HEK293T (cell line): ENCODE measurements around the gene SUGCT.

Experiments
- CTCF ChIA-PET: fragments of 350-600 bp; formaldehyde crosslinking; extraction: SDS; loops from one replicate; lab custom pipeline; 2021; ENCODE audit warnings: antibody characterized with exemption, inconsistent platforms; lab: Yijun Ruan, JAX
- POLR2A ChIA-PET: fragments of 350-600 bp; formaldehyde crosslinking; extraction: SDS; loops from one replicate; lab custom pipeline; 2020; ENCODE audit warnings: antibody characterized with exemption, inconsistent platforms; lab: Yijun Ruan, JAX
- DNase-seq: peaks from one replicate; pipeline ENCODE4 v3.0.0; 2012; ENCODE audit warnings: mixed read lengths; ENCODE audit errors: extremely low spot score
- ARNT ChIP-seq: fragments of 450-650 bp; IDR thresholded peaks from 2 replicates; pipeline ENCODE4 v1.6.1; 2017; ENCODE audit warnings: mild to moderate bottlenecking
- BHLHE40 ChIP-seq: fragments of 450-650 bp; IDR thresholded peaks from 2 replicates; pipeline ENCODE4 v1.6.1; 2016; ENCODE audit warnings: mild to moderate bottlenecking, moderate library complexity, borderline replicate concordance
- CTBP1 ChIP-seq: fragments of 450-650 bp; IDR thresholded peaks from 2 replicates; pipeline ENCODE4 v1.6.1; 2016; ENCODE audit warnings: borderline replicate concordance
- ELF4 ChIP-seq: fragments of 450-650 bp; IDR thresholded peaks from 2 replicates; pipeline ENCODE4 v1.6.1; 2017; ENCODE audit warnings: antibody characterized with exemption
- FOXA1 ChIP-seq: fragments of 450-650 bp; IDR thresholded peaks from 2 replicates; pipeline ENCODE4 v1.6.1; 2016; ENCODE audit warnings: mild to moderate bottlenecking
- FOXK2 ChIP-seq: fragments of 450-650 bp; IDR thresholded peaks from 2 replicates; pipeline ENCODE4 v1.6.1; 2016; ENCODE audit warnings: mild to moderate bottlenecking
- FOXM1 ChIP-seq: fragments of 450-650 bp; IDR thresholded peaks from 2 replicates; pipeline ENCODE4 v1.6.1; 2017; ENCODE audit warnings: mild to moderate bottlenecking, borderline replicate concordance
- HDGF ChIP-seq: fragments of 450-650 bp; IDR thresholded peaks from 2 replicates; pipeline ENCODE4 v1.6.1; 2017; ENCODE audit warnings: antibody characterized with exemption, borderline replicate concordance
- L3MBTL2 ChIP-seq: fragments of 450-650 bp; conservative IDR thresholded peaks from 2 replicates; pipeline ENCODE4 v1.6.1; 2016; ENCODE audit warnings: mild to moderate bottlenecking
- LEF1 ChIP-seq: fragments of 450-650 bp; IDR thresholded peaks from 2 replicates; pipeline ENCODE4 v1.6.1; 2017; ENCODE audit warnings: mild to moderate bottlenecking, borderline replicate concordance
- NFRKB ChIP-seq: fragments of 450-650 bp; IDR thresholded peaks from 2 replicates; pipeline ENCODE4 v1.6.1; 2016; ENCODE audit warnings: mild to moderate bottlenecking, moderate library complexity
- SP1 ChIP-seq: fragments of 450-650 bp; IDR thresholded peaks from 2 replicates; pipeline ENCODE4 v1.6.1; 2017
- SUZ12 ChIP-seq: fragments of 450-650 bp; IDR thresholded peaks from 2 replicates; pipeline ENCODE4 v1.6.1; 2016; ENCODE audit warnings: mild to moderate bottlenecking
- TARDBP ChIP-seq: fragments of 450-650 bp; IDR thresholded peaks from 2 replicates; pipeline ENCODE4 v1.6.1; 2016
- ZNF384 ChIP-seq: fragments of 450-650 bp; IDR thresholded peaks from 2 replicates; pipeline ENCODE4 v1.6.1; 2016
- TF ChIP-seq, protein P1 (sequence below): fragments of 450-650 bp; IDR thresholded peaks from 2 replicates; pipeline ENCODE4 v1.6.1; 2016

SUGCT gene

DNA sequence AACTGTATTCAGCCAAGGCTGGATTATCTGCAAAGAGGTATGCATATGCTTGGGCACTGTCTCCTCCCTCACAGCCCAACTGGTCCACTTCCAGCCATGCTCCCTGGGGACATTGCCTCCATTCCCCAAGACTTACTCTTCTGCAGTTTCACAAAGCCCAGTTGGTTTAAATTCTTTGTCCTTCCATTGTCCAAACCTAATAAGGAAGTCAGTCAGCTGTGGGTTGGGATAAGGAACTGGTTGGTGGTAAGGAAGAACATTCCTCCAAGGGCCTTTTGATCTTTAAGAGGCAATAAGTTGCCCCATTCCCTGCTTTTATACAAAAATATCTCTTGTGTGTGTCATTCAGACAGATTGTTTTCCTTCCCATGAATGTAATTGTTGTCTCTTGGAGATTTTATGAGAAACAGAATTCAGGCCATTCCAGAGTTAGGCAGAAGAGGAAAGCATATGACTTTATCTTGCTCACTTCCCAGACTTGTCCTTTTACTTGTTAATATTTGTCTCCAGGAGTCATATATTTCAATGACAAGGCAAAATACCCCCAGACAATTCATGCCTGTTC lies 673.7 kb downstream of the SUGCT start:
- TF ChIP-seq HDGF (no peak), ELF4 (no peak), FOXA1 (no peak)
- CTCF ChIA-PET, result interaction anchor here (0.6 kb wide), 1 partner anchor 905 kb away, joined by 3 read pairs; no protein-coding TSS in a partner anchor
- POLR2A ChIA-PET, result no interaction called here
- DNase-seq, result no peak

DNA sequence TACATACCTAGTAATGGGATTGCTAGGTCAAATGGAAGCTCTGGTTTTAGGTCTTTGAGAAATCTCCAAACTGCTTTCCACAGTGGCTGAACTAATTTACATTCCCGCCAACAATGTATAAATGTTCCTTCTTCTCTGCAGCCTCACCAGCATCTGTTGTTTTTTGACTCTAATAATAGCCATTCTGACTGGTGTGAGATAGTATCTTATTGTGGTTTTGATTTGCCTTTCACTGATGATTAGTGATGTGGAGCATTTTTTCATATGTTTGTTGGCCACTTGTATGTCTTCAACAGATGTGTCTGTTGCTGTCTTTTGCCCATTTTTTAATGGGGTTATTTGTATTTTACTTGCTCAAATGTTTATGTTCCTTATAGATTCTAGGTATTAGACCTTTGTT lies 675.5 kb downstream of the SUGCT start:
- TF ChIP-seq L3MBTL2, result no peak
- TF ChIP-seq SP1, result no peak
- TF ChIP-seq, protein P1, sequence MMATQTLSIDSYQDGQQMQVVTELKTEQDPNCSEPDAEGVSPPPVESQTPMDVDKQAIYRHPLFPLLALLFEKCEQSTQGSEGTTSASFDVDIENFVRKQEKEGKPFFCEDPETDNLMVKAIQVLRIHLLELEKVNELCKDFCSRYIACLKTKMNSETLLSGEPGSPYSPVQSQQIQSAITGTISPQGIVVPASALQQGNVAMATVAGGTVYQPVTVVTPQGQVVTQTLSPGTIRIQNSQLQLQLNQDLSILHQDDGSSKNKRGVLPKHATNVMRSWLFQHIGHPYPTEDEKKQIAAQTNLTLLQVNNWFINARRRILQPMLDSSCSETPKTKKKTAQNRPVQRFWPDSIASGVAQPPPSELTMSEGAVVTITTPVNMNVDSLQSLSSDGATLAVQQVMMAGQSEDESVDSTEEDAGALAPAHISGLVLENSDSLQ, result no peak
- TF ChIP-seq ARNT, result no peak
- no peak for TF ChIP-seq HDGF
- no peak for TF ChIP-seq BHLHE40
- TF ChIP-seq NFRKB, result no peak
- TF ChIP-seq CTBP1, result no peak
- no peak for TF ChIP-seq LEF1
- no peak for TF ChIP-seq ZNF384
- CTCF ChIA-PET, result no interaction called here

GRCh38 chr7:40811666-40812065 lies 676.9 kb downstream of the SUGCT start:
- ChIA-PET POLR2A (no interaction called here), CTCF (no interaction called here)
- no peak for TF ChIP-seq SP1
- no peak for TF ChIP-seq BHLHE40
- TF ChIP-seq CTBP1, result no peak
- TF ChIP-seq ZNF384, result no peak
- no peak for TF ChIP-seq ELF4
- TF ChIP-seq ARNT, result no peak
- TF ChIP-seq FOXK2, result no peak
- DNase-seq, result no peak

More for the DNA sequence above, 675.5 kb downstream of the SUGCT start:
- POLR2A ChIA-PET, result no interaction called here
- DNase-seq, result no peak

DNA sequence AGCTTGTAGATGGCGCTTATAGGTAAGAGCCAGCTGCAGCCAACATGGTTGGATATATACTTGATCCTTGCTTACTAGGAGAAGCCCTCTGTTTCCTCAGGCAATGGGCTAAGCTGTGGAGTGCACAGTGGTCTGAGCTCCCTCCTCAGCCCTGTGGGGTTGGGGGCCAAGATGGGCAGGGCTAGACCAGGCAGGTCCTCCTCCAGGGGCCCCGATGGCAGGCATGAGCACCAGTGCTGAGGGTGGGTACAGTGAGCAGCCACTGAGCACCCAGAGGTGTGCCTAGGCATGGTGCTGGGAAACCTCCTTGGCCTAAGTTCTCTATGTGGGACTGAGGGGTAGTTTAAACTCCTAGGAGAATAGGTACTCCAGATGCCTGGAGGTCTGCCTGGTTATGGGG lies 680.2 kb downstream of the SUGCT start:
- POLR2A ChIA-PET, result no interaction called here
- CTCF ChIA-PET, result no interaction called here
- no peak for TF ChIP-seq ZNF384
- no peak for TF ChIP-seq L3MBTL2
- TF ChIP-seq FOXK2, result no peak
- TF ChIP-seq, protein P1, result no peak
- no peak for TF ChIP-seq NFRKB
- no peak for TF ChIP-seq TARDBP
- TF ChIP-seq HDGF, result no peak
- TF ChIP-seq ARNT, result no peak
- no peak for TF ChIP-seq LEF1
- DNase-seq, result no peak

GRCh38 chr7:40815512-40815911 lies 680.7 kb downstream of the SUGCT start:
- DNase-seq, result no peak
- ChIA-PET POLR2A (no interaction called here), CTCF (no interaction called here)
- TF ChIP-seq ARNT, result no peak
- TF ChIP-seq FOXA1, result no peak
- no peak for TF ChIP-seq NFRKB

GRCh38 chr7:40822861-40823260 lies 688.1 kb downstream of the SUGCT start:
- no peak for TF ChIP-seq FOXK2
- no peak for TF ChIP-seq FOXA1
- no peak for TF ChIP-seq ARNT
- no peak for TF ChIP-seq ZNF384
- no peak for TF ChIP-seq FOXM1
- no peak for TF ChIP-seq HDGF
- TF ChIP-seq SUZ12, result no peak
- TF ChIP-seq L3MBTL2, result no peak
- no peak for TF ChIP-seq CTBP1
- TF ChIP-seq, protein P1, result no peak
- TF ChIP-seq LEF1, result no peak
- TF ChIP-seq SP1, result no peak
- TF ChIP-seq NFRKB, result no peak
- no peak for TF ChIP-seq BHLHE40
- TF ChIP-seq TARDBP, result no peak
- no peak for TF ChIP-seq ELF4
- CTCF ChIA-PET, result no interaction called here
- POLR2A ChIA-PET, result no interaction called here
- no peak for DNase-seq

DNA sequence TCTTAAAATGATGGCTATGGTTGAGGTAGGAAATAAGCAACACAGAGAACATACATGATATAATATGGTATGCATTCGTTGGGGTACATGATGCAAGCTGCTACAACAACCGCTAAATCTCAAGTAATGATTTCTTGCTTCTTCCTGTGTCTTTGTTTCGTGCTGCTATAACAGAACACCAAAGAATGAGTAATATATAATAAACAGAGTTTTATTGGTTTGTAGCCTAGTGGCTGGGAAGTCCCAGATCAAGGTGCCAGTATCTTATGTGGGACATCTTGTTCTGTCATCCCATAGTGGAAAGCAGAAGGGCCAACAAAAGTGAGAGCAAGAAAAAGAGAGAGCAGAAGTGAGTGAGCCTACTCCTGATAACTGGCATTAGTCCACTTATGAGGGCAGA lies 689.7 kb downstream of the SUGCT start:
- POLR2A ChIA-PET, result no interaction called here
- CTCF ChIA-PET, result no interaction called here
- TF ChIP-seq ARNT (no peak), L3MBTL2 (no peak), ZNF384 (no peak), FOXK2 (no peak), BHLHE40 (no peak), HDGF (no peak), FOXM1 (no peak), TARDBP (no peak), SUZ12 (no peak), NFRKB (no peak), FOXA1 (no peak), CTBP1 (no peak), LEF1 (no peak), ELF4 (no peak), SP1 (no peak)
- TF ChIP-seq, protein P1, result no peak
- DNase-seq, result no peak
